Epithelial cell of prostate (primary cell): ENCODE measurements around the gene HRH2.
"Not testable (repeated sequence)": the region's sequence is repeated elsewhere in the genome, so short reads cannot be mapped to it uniquely, and the experiment has no call there.

ENCODE experiments used
- DNase-seq: peaks from one replicate; pipeline ENCODE4 v3.0.0-alpha.2; 2011; ENCODE audit warnings: low read depth, low spot score
- H3K27ac ChIP-seq: fragments of 450-650 bp; 2 replicates; pipeline ENCODE4 v1.5.1; 2017; ENCODE audit warnings: mild to moderate bottlenecking

Gene HRH2

DNA sequence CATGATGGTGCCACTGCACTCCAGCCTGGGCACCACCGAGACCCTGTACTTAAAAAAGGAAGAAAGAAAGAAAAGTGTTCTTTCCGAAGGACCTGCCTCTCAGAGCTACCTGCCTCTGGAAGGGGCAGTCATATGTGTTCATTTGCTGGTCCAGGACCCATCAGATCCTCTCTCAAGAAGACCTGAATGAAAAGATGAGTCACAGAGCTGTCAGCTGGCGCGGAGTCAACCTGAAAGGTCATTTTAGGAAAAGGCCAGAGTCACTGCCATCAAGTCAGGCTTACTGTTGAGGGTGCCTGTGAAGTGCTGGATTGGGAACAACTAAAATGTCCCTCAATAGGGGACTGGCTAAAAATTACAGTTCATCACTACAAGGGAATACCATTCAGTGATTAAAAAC, 14.9 kb upstream of the HRH2 start:
- no peak overlapping the region for H3K27ac ChIP-seq
- no peak for DNase-seq

DNA sequence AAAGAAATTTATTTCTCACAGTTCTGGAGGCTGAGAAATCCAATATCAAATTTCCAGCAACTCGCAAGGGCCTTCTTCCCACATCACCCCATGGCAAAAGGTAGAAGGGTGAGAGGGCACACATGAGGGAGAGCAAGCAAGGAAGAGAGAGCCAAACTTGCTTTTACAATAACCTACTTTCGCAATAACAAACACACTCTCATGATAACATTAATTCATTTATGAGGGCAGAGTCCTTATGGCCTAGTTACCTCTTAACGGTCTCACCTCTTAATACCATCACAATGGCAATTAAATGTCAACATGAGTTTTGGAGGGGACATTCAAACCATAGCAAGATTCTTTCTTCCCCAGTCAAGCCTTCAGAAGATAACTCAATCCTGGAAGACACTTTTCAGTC, 11.6 kb upstream of the HRH2 start:
- DNase-seq: no peak
- no peak overlapping the region for H3K27ac ChIP-seq

DNA sequence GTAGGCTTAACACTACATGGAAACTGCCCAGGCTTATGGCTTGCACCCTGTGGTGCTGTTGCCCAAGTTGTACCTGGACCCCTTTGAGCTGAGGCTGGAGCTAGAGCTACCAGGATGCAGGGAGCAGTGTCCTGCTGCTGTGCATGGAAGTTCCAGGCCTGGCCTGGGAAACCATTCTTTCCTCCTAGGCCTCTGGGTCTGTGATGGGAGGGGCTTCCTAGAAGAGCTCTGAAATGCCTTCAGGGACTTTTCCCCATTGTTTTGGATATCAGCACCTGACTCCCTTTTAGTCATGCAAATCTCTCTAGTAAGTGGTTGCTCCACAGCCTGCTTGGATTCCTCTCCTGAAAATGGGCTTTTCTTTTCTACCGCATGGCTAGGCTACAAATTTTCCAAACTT, 7.9 kb upstream of the HRH2 start:
- DNase-seq: no peak

GRCh38 chr5:175650430-175651205, 7.3 kb upstream of the HRH2 start:
- DNase-seq, H3K27ac ChIP-seq: not testable (repeated sequence)

More for the DNA sequence above, 7.9 kb upstream of the HRH2 start:
- no peak overlapping the region for H3K27ac ChIP-seq

- H3K27ac ChIP-seq: no peak overlapping the region
- no peak for DNase-seq
Observed at GRCh38 chr5:175652741-175653663, 4.9 kb upstream of the HRH2 start.

- no peak overlapping the region for H3K27ac ChIP-seq
Observed at GRCh38 chr5:175653763-175654162, 4.1 kb upstream of the HRH2 start.

GRCh38 chr5:175654339-175654738, 3.5 kb upstream of the HRH2 start:
- no peak for DNase-seq
- H3K27ac ChIP-seq: no peak overlapping the region

More at GRCh38 chr5:175653763-175654162, 4.1 kb upstream of the HRH2 start:
- DNase-seq: no peak

- no peak overlapping the region for H3K27ac ChIP-seq
- no peak for DNase-seq
Observed at GRCh38 chr5:175654807-175655206, 3.1 kb upstream of the HRH2 start.

GRCh38 chr5:175655411-175655810, 2.5 kb upstream of the HRH2 start:
- H3K27ac ChIP-seq: no peak overlapping the region

GRCh38 chr5:175656966-175657365, 905 bp upstream of the HRH2 start:
- H3K27ac ChIP-seq: no peak overlapping the region
- no peak for DNase-seq

More at GRCh38 chr5:175655411-175655810, 2.5 kb upstream of the HRH2 start:
- no peak for DNase-seq

DNA sequence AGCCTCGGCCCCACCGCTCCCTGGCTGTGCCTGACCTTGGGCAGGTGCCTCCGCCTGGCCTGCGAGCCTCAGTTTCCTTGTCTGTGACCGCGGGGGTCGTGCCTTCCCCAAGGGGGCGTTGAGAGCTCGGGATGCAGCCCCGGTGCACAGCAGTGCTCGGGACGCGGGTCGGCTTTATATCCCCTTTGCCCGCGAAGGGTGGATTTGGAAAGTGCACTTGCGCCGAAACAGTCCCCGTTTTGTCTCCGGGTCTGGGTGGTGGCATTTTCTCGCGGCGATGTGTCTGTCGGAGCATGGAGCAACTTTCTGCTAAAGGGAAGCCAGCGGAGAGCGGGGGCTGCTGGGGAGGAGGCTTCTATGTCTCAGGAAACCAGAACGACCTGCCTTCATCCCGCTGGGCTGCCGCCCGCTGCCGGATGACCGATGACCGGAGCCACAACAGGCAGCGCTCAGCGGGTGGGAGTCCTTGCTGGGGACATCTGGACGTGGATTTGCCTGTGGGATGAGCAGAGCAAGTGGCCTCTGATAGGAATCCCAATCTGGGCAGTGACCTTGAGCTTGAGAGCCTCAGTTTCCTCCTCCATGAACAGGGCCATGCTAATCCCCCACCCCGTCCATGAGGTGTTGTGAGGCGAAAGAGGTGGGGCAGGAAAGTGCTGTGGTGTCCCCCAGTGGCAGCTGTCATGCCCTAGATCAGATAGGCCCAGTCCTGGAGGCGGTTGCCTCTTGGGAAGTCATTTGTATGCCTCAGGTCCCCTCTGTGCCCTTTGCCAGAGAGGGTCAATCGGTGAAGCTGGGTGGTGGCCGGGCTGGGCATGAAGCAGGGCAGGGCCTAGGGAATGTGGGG, 651 bp downstream of the HRH2 start:
- no peak overlapping the region for H3K27ac ChIP-seq
- no peak for DNase-seq

- no peak for DNase-seq
- H3K27ac ChIP-seq: no peak overlapping the region
Observed at GRCh38 chr5:175659546-175660253, 1.8 kb downstream of the HRH2 start.

DNA sequence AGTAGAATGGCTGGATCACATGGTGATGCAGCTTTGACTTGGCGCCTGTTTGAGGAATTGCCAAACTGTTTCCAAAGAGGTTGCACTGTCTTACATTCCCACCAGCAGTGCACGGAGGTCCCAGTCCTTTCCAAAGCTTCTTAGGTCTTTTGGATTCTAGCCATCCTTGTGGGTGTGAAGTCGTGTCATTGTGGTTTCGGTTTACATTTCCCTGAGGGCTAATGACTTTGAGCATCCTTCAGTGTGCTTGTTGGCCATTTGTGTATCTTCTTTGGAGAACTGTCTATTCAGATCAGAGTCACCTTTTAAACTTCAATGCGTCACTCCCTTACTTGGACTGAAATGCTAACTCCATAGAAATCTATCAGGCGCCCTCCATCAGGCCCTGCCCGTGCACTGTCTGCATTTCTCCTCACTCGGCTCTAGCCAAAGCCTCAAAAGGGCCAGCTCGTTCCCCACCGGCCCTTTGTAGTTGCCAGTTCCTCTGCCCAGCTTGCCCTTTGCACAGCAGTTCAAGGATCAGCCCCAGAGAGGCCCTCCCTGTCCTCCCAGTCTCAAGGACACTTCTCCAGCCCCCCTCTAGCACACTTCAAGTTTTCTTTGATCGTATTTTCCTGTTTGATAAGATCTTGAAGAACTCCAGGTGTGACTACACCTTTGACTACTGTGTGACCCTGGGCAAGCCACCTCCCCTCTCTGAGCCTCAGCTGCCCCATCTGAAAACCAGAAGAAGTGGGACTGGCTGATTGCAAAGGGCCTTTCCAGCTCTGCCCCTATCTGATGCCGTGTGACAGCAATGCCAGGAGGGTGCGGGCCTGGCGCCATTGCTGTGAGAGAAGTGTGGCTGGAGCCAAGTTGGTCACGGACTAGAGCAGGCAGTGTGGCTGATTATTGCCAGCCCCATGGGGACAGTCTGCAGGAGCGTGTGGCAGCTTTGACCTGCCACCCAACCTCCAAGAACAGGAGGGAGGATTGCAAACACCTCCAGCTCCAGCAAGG, 5.6 kb downstream of the HRH2 start:
- no peak for DNase-seq
- no peak overlapping the region for H3K27ac ChIP-seq

DNA sequence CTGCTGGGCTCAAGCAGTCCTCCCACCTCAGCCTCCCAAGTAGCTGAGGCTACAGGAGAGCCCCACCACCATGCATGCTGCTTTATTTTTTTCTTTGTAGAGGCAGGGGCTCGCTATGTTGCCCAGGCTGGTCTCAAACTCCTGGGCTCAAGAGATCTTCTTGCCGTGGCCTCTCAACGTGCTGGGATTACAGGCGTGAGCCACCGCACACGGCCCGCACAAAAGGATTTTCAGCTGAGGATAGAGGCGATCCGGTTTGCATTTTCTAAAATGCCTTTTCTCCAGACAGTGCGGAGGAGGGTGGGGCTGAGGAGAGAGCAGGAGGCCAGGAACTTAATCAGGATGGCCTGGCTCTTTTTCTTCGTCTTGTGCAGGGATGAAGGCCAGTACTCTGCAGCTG, 6.9 kb downstream of the HRH2 start:
- no peak overlapping the region for H3K27ac ChIP-seq
- no peak for DNase-seq

GRCh38 chr5:175666216-175666615, 8.3 kb downstream of the HRH2 start:
- DNase-seq: no peak

DNA sequence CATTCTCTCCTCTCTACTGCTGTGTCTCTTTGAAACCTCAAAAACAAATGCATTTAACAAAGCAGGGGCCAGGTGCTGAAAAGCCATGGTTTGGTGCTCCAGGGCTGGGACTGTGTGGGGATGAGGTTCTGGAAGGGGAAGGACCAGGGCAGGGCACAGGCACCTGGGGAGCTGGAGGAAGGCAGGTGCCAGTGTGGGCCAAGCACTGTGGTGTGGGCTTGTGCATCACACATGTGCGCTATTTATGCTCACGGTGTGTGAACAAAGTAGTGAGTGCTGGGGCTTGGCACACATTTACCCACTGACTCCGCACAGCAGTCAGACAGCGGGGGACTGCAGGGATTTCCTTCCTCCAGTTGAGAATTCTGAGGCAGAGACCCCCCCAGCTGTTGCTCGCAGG, 10.1 kb downstream of the HRH2 start:
- no peak overlapping the region for H3K27ac ChIP-seq
- DNase-seq: no peak

More at GRCh38 chr5:175666216-175666615, 8.3 kb downstream of the HRH2 start:
- H3K27ac ChIP-seq: no peak overlapping the region

GRCh38 chr5:175670372-175670771, 12.5 kb downstream of the HRH2 start:
- no peak for DNase-seq
- H3K27ac ChIP-seq: no peak overlapping the region

DNA sequence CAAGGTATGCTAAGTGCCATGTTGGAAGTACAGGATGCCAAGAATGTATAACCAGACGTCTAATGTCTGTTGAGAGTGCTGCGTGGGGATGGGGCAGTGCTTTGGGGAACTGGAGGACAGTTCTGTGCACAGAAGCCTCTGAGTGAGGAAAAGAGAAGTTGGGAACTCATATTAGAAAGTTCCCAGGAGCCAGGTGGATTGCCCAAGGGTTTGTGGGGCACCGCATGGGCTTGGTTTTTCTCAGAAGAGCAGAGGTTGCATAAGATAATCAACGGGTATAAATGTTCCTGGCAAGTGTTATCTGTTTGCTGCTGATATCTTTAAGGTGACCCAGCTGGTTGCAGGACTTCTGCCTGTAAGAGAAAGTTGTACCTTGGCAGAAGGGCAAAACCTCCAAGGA, 13.1 kb downstream of the HRH2 start:
- DNase-seq: no peak
- no peak overlapping the region for H3K27ac ChIP-seq
